ENCODE measurements around the gene CACNA1C. TPM values are rescaled to one million over a fixed set of nuclear protein-coding genes. Genes with fewer than 3 reads are reported as not detected.

Gene CACNA1C
- total RNA-seq, 1 donor from 2014 or later, result 11.7 TPM

DNA sequence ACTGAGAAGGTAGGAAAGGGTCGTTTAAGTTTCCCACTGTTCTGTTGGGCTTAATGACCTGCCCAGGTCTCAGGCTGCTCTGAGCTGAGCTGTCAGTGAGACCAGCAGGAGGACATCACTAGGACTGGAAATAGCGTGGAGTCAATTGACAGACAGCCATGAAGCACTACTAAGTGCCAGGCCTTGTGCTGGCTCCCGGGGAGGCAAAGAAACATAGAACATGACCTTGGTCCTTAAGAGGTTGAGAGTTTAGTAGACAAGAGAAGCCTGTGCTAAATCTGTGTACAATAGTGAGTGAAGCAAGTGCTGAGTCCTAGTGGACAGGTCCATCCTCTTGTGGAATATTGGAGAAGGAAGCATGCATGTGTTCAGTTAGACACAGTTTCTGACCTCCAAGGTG lies 239.2 kb downstream of the CACNA1C start:
- Mint-ChIP-seq H3K4me1 (ENCODE audit: low read depth) (no peaks in the 10 kb centered on the region), H3K4me3 (ENCODE audit: low read depth) (no peak overlapping the region), H3K27me3 (peaks cover 28% of the 10 kb centered on the region), H3K36me3 (ENCODE audit: insufficient read depth) (no peaks in the 10 kb centered on the region), H3K27ac (no peak overlapping the region), H3K9me3 (ENCODE audit: low read depth) (no peaks in the 10 kb centered on the region)
- DNase-seq (ENCODE audit: low spot score, unreplicated experiment), result no peak
- TF ChIP-seq, protein P1, sequence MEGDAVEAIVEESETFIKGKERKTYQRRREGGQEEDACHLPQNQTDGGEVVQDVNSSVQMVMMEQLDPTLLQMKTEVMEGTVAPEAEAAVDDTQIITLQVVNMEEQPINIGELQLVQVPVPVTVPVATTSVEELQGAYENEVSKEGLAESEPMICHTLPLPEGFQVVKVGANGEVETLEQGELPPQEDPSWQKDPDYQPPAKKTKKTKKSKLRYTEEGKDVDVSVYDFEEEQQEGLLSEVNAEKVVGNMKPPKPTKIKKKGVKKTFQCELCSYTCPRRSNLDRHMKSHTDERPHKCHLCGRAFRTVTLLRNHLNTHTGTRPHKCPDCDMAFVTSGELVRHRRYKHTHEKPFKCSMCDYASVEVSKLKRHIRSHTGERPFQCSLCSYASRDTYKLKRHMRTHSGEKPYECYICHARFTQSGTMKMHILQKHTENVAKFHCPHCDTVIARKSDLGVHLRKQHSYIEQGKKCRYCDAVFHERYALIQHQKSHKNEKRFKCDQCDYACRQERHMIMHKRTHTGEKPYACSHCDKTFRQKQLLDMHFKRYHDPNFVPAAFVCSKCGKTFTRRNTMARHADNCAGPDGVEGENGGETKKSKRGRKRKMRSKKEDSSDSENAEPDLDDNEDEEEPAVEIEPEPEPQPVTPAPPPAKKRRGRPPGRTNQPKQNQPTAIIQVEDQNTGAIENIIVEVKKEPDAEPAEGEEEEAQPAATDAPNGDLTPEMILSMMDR (IDR thresholded peaks at IDR 0.05; ENCODE audit: unreplicated experiment), result no peak

- Mint-ChIP-seq H3K4me1 (ENCODE audit: low read depth) (no peaks in the 10 kb centered on the region), H3K36me3 (ENCODE audit: insufficient read depth) (no peaks in the 10 kb centered on the region), H3K27ac (no peak overlapping the region), H3K9me3 (ENCODE audit: low read depth) (no peaks in the 10 kb centered on the region), H3K27me3 (peaks cover 28% of the 10 kb centered on the region), H3K4me3 (ENCODE audit: low read depth) (no peak overlapping the region)
- TF ChIP-seq, protein P1 (IDR thresholded peaks at IDR 0.05; ENCODE audit: unreplicated experiment), result no peak
- DNase-seq (ENCODE audit: low spot score, unreplicated experiment), result no peak
Measured at GRCh38 chr12:2292560-2292959, 239.8 kb downstream of the CACNA1C start.

GRCh38 chr12:2294651-2295475 lies 242.1 kb downstream of the CACNA1C start:
- no peak for DNase-seq (ENCODE audit: low spot score, unreplicated experiment)
- no peaks in the 10 kb centered on the region for H3K4me1 Mint-ChIP-seq (ENCODE audit: low read depth)

GRCh38 chr12:2295941-2296461 lies 243.2 kb downstream of the CACNA1C start:
- no peak for DNase-seq (ENCODE audit: low spot score, unreplicated experiment)
- Mint-ChIP-seq H3K4me1 (ENCODE audit: low read depth) (no peaks in the 10 kb centered on the region), H3K27me3 (peaks cover 27% of the 10 kb centered on the region), H3K4me3 (ENCODE audit: low read depth) (no peak overlapping the region), H3K27ac (no peak overlapping the region), H3K36me3 (ENCODE audit: insufficient read depth) (no peaks in the 10 kb centered on the region), H3K9me3 (ENCODE audit: low read depth) (no peaks in the 10 kb centered on the region)
- TF ChIP-seq, protein P1 (IDR thresholded peaks at IDR 0.05; ENCODE audit: unreplicated experiment), result no peak

More at GRCh38 chr12:2294651-2295475, 242.1 kb downstream of the CACNA1C start:
- no peak overlapping the region for H3K27ac Mint-ChIP-seq
- peaks cover 28% of the 10 kb centered on the region for H3K27me3 Mint-ChIP-seq
- no peaks in the 10 kb centered on the region for H3K36me3 Mint-ChIP-seq (ENCODE audit: insufficient read depth)
- TF ChIP-seq, protein P1 (IDR thresholded peaks at IDR 0.05; ENCODE audit: unreplicated experiment), result no peak
- H3K4me3 Mint-ChIP-seq (ENCODE audit: low read depth), result no peak overlapping the region
- H3K9me3 Mint-ChIP-seq (ENCODE audit: low read depth), result no peaks in the 10 kb centered on the region

DNA sequence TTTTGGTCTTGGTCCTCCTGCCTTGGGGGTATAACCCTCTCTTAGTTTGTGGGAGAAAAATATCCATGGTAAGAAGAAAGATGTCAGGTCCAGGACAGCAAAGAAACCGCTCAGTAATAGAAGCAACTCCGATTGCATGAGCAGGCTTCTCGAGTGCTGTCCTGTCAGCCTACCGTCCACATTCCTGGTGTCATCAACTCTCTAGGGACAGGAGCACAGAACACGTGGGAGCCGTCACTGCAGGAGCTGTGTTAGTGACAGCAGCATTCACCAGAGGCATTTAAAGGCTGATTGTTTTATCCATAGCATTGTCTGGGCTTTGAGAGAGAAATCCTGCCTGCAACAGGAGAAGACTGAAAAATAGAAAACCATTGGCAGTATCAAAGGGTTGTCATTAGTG lies 244.2 kb downstream of the CACNA1C start:
- Mint-ChIP-seq H3K27ac (no peak overlapping the region), H3K9me3 (ENCODE audit: low read depth) (no peaks in the 10 kb centered on the region), H3K27me3 (peaks cover 27% of the 10 kb centered on the region), H3K4me3 (ENCODE audit: low read depth) (no peak overlapping the region), H3K4me1 (ENCODE audit: low read depth) (no peaks in the 10 kb centered on the region), H3K36me3 (ENCODE audit: insufficient read depth) (no peaks in the 10 kb centered on the region)
- TF ChIP-seq, protein P1 (IDR thresholded peaks at IDR 0.05; ENCODE audit: unreplicated experiment), result no peak
- DNase-seq (ENCODE audit: low spot score, unreplicated experiment), result no peak

Measured in progenitor cell of endocrine pancreas (in vitro differentiated cells).